AG04449 (cell line): ENCODE data around the gene FN3K.

Experiments
- CTCF ChIA-PET: fragments of 350-600 bp; formaldehyde crosslinking; extraction: SDS; loops from one replicate; lab custom pipeline; 2021; ENCODE audit warnings: antibody characterized with exemption; lab: Yijun Ruan, JAX
- POLR2A ChIA-PET: fragments of 400-600, 350-600 bp; formaldehyde crosslinking; extraction: SDS; loops from one replicate; lab custom pipeline; 2020; ENCODE audit warnings: antibody characterized with exemption, inconsistent platforms; lab: Yijun Ruan, JAX
- DNase-seq: peaks from one replicate; pipeline ENCODE4 v3.0.0-alpha.2; 2010; ENCODE audit warnings: low read depth, low spot score
- H3K4me3 ChIP-seq: 2 replicates; pipeline ENCODE4 v1.5.1; 2011; ENCODE audit warnings: low read depth, mild to moderate bottlenecking, control low read depth, low read length
- TF ChIP-seq, protein P1 (sequence below): IDR thresholded peaks from one replicate; pipeline ENCODE4 v1.5.1; 2011; ENCODE audit warnings: mild to moderate bottlenecking, moderate library complexity, low read length, control low read depth, inconsistent platforms; ENCODE audit not compliant: insufficient read depth; ENCODE audit errors: missing control alignments

The FN3K gene

GRCh38 chr17:82751571-82752370, 16.4 kb downstream of the FN3K start, which contains the start of gene TBCD:
Gene TBCD, plus strand, starts transcription at chr17:82752065. Its CDS starts 129 bp downstream, at chr17:82752194.
- H3K4me3 ChIP-seq: peak within 1 kb of the TSS; percentile 80
- peak; percentile 24 for DNase-seq
- ChIA-PET CTCF (no interaction called here), POLR2A (no interaction called here)
- TF ChIP-seq, protein P1, sequence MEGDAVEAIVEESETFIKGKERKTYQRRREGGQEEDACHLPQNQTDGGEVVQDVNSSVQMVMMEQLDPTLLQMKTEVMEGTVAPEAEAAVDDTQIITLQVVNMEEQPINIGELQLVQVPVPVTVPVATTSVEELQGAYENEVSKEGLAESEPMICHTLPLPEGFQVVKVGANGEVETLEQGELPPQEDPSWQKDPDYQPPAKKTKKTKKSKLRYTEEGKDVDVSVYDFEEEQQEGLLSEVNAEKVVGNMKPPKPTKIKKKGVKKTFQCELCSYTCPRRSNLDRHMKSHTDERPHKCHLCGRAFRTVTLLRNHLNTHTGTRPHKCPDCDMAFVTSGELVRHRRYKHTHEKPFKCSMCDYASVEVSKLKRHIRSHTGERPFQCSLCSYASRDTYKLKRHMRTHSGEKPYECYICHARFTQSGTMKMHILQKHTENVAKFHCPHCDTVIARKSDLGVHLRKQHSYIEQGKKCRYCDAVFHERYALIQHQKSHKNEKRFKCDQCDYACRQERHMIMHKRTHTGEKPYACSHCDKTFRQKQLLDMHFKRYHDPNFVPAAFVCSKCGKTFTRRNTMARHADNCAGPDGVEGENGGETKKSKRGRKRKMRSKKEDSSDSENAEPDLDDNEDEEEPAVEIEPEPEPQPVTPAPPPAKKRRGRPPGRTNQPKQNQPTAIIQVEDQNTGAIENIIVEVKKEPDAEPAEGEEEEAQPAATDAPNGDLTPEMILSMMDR: no peak

DNA sequence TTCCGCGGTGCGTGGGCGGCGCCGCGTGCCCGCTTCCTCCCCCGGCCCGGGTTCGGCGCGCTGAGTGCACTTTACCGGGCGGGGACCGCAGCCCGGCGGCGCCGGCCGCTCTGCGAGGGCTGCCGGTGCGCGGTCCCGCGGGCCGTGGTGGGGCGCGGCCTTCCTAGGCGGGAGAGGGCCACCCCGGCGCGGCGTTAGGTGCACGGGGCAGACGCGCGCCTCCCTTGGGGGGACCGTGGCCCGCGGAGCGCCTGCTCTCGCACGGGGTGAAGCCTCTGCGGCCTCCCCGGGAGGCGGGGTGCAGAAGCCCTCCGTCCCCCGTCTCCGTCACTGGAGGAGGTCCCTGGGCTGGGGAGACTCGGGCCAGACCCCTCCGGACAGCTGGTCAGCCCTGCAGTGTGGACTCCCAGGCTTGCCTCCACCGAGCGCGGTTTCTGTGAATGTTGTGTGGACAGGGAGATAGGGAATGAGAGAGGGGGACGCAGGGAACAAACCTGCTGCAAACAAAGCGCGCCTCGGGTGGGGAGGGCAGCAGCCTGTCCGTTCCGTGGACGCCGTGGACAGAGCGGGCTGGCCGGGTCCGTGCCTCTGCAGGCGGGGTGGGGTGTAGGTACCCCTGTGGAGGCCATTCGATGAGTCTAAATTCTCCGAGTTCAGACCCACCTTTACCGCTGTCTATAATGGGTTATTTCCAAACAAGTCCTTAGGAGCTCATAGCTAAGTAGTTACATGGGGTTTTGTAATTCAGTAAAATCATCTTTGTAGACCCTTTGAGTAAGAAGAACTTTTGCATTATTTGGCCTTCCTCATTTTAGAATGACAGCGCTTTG, 17.2 kb downstream of the FN3K start:
- DNase-seq: no peak
- H3K4me3 ChIP-seq: peak overlapping the region; percentile 80
- ChIA-PET CTCF (interaction anchor here (1.4 kb wide), 1 partner anchor 23 kb away, joined by 3 read pairs; no protein-coding TSS in a partner anchor), POLR2A (no interaction called here)
- TF ChIP-seq, protein P1: no peak

- CTCF ChIA-PET: interaction anchor here (1.4 kb wide), 1 partner anchor 22 kb away, joined by 3 read pairs; no protein-coding TSS in a partner anchor
- POLR2A ChIA-PET: no interaction called here
Observed at GRCh38 chr17:82753201-82753464, 17.7 kb downstream of the FN3K start.

DNA sequence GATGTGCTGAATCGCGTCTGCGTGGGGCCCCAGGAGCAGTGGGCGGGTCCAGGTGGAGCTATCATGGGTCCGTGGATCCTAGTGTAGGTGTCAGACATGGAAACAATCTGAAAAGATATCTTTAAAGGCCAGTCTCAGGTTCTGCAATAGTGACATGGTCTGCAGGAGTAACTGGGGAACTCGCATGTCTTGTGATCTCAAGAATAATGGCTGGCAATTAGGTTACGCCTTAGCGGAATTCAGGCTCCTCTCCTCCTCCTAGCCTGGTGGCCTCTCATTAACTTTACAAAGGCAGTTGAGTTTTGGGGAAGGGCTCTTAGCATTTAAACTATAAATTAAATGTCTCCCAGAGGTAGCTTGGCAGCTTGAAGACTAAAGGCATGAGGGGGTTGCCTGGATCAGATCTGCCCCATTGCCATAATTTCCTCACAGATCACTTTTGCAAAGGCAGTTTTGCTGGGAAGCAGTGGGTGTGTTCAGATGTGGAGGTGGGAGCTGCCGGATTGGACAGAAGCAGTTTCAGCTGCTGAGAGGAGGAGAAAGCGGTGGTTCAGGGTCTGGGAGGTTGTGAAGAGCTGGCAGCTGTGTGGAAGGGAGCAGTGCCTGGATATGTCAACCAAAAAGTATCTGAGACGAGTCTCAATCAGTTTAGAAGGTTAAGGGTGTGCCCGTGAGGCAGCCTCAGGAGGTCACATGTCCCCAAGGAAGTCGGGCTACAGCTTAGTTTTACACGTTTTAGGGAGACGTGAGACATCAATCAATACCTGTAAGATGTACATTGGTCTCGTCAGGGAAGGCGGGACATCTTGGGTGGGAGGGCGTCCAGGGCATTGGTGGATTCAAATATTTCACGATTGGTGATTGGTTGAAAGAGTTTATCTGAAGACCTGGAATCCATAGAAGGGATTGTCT, 19.1 kb downstream of the FN3K start:
- CTCF ChIA-PET: interaction anchor here (0.7 to 1.4 kb wide), 4 partner anchors 12 to 21 kb away, joined by 3 to 5 read pairs (median 4); no protein-coding TSS in a partner anchor
- POLR2A ChIA-PET: interaction anchor here (0.7 kb wide), 1 partner anchor 585 kb away, joined by 3 read pairs; no protein-coding TSS in a partner anchor
- H3K4me3 ChIP-seq: no peak overlapping the region
- TF ChIP-seq, protein P1: no peak
- no peak for DNase-seq

More at GRCh38 chr17:82753201-82753464, 17.7 kb downstream of the FN3K start:
- TF ChIP-seq, protein P1: no peak
- DNase-seq: no peak
- peak overlapping the region; percentile 80 for H3K4me3 ChIP-seq

- no peak overlapping the region for H3K4me3 ChIP-seq
- TF ChIP-seq, protein P1: no peak
- DNase-seq: no peak
- ChIA-PET POLR2A (no interaction called here), CTCF (interaction anchor here (0.6 to 1.4 kb wide), 4 partner anchors 12 to 25 kb away, joined by 3 to 5 read pairs (median 4); no protein-coding TSS in a partner anchor)
Observed at GRCh38 chr17:82756166-82756565, 20.8 kb downstream of the FN3K start.
